SK-N-MC (cell line): ENCODE results near the gene AGMO.

ENCODE experiments used
- EZH2 ChIP-seq: fragments of 200-600 bp; sonication (generic); IDR thresholded peaks from one replicate; pipeline ENCODE4 v1.6.1; 2017; ENCODE audit warnings: antibody characterized with exemption
- POLR2AphosphoS5 ChIP-seq: IDR thresholded peaks from 2 replicates; pipeline ENCODE4 v1.6.1; 2012; ENCODE audit warnings: mild to moderate bottlenecking, low read depth, low read length, borderline replicate concordance

GRCh38 chr7:15213093-15213492 lies 348.7 kb downstream of the AGMO start:
- TF ChIP-seq EZH2 (no peak), POLR2AphosphoS5 (no peak)
